NCI-H1694 treated with DMSO at 0.1 percent for 48 hours (cell line): ENCODE data around the gene ISYNA1.

ENCODE experiments used
- DNase-seq: peaks from one replicate; lab custom pipeline; 2025; lab: John Stamatoyannopoulos, UW

The ISYNA1 gene

GRCh38 chr19:18437491-18438330 lies at the start of gene ISYNA1:
Gene ISYNA1 (minus strand): TSS chr19:18438133. CDS start chr19:18437979, 154 bp downstream.
- no peak for DNase-seq

- DNase-seq, result no peak
These were observed 48.8 kb upstream of the ISYNA1 start for GRCh38 chr19:18486746-18487145.

DNA sequence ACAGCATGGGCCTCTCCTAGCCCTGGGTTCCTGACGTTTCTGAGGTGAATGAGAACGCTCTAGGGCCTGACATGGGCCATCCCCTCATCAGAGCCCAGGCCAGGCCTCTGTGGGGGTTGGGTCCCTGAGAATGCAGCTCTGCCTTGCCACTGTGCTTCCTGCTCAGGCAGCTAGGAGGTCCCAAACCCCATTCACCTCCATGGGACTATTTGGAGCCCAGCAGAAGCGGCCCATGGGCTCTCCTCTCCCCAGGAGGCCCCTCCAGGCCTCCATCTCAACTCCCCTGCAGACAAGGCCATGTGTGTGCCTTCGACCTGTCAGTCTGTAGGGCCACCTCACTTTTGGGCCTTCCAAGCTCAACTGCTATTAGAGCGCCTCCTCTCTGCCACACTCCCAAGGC lies 47.1 kb upstream of the ISYNA1 start:
- DNase-seq, result no peak

GRCh38 chr19:18483119-18483890 lies 45.4 kb upstream of the ISYNA1 start:
- peak; percentile 60 for DNase-seq

DNA sequence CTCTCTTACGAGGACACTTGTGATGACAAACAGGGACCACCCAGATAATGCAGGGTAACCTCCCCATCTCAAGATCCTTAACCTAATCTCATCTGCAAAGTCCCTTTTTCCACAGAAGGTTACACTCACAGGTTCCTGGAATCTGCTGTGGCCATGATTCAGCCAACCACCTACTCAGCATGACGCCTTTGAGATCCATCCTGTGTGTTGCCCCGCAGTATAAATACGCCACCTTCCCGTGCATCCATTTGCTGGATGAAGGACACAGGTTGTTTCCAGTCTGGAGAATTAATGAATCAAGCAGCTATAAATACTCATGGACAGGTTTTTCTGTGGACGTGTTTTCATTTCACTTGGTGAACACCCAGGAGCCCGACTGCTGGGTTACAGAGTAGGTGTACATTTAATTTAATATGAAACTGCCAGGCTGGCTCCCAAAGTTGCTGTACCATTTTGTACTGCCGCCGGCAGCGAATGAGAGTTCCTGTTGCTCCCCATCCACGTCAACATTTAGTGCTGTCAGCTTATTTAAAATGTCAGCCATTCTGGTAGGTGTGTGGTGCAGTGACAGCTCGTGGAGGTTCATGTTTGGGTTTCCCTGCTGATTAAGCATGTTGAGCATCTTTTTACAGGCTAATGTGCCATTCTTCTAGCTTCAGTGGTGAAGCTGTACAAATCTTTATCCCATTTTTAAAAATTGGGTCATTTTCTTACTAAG lies 43.7 kb upstream of the ISYNA1 start:
- no peak for DNase-seq

DNA sequence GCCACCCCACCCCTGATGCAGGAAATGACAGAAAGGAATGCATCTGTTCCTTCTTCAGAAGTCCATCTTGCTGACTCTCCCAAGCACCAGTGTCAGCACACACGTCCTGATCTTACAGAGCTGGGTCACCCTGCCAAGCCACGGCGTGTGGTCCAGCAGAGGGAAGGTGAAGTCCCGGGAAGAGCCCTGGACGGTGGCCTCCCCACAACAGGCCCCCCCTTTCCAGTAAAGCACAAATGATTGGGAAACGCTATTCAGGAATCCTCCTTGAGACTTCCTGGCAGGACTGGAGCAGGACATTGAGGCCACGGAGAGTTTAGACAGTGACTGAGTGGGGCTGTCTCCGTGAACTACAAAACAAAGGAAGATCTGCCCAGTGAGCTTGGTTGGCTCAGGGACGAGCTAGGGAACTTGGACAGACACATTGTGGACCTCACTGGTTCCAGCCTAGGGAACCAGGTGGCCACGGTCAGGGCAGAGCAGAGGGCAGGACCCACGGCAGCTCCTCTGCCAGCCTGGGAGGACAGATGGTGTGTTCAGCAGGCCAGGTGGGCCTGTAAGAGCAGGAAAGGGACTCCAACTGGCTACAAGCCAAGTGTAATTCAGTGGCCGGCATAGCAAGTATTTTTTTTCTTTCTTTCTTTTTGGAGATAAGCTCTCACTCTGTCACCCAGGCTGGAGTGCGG lies 42.2 kb upstream of the ISYNA1 start:
- peak; percentile 63 for DNase-seq

- DNase-seq, result peak; percentile 55
These were observed 40.8 kb upstream of the ISYNA1 start for GRCh38 chr19:18478545-18479311.

- DNase-seq, result peak; percentile 85
These were observed 40.0 kb upstream of the ISYNA1 start for GRCh38 chr19:18477974-18478373.

DNA sequence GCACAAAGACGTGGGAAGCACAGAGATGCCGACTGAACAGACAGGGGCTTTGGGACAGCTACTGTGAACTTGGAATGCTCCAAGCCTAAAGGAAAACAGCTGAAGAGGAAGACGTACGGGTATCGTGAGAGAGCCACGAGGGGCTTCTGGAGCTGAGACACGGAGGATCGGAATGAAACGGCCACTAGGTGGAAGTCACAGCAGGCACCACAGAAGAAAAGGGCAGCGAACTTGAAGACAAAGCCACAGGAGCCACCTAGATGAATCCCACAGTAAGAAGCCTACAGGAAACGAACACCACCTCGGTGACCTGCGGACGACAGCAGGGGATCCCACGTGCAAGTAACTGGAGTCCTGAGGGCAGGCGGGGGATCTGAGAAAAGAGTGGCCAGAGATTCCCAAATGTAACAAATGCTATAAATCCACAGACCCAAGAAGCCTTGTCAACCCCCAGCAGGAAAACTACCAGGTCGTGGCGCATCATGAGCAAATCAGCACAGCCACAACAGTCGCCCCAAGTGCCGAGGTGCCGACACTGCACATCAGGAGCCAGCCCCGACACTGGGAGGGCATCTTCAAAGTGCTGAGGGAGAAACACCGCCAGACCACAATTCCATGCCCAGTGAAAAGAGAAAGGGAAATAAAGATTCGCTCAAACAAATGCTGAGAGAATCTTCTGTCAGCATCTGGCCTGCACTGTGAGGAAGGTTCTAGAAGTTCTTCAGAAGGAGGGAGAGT lies 39.3 kb upstream of the ISYNA1 start:
- DNase-seq, result no peak

- no peak for DNase-seq
These were observed 38.6 kb upstream of the ISYNA1 start for GRCh38 chr19:18476507-18477041.

GRCh38 chr19:18475762-18476331 lies 37.9 kb upstream of the ISYNA1 start:
- no peak for DNase-seq

- DNase-seq, result no peak
These were observed 37.1 kb upstream of the ISYNA1 start for GRCh38 chr19:18475004-18475453.

DNA sequence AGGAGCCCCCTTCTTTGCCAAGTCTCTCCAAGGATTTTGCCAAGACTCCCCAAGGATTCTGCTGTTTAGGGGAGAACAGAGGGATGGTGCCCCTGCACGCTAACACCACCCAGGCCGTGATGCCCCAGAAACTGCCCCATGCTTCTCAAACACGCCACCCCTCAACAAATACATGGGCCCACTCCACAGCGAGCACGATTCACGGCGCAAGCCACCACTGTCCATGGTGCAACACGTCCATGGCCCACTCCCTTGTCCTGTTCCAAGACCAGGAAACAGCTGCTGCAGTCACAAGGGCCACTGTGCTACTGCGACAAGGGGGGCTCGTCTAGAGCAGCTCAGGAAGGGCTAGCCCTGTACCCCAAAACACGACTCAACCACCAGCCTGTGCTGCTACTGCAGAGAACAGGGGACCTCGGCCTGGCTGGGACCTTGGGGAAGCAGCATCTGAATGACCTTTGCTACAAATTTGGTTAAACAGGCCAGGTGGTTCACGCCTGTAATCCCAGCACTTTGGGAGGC lies 36.5 kb upstream of the ISYNA1 start:
- no peak for DNase-seq

DNA sequence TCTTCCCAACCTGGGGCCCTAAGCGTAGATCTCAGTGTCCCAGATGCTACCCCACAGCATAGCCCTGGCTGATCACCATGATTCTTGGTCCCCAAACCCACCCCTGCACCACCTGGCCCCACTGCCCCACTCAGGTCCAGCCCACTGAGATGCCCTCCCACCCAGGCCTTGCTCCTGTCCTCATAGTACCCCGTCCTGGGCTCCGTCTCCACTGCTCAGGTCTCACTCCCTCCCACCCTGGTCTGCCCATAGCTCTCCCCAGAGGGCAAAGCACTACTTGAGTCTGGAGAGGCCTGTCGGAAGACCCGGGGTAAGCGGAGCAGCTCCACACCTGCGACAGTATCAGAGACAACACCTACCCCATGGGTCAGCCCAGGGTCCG lies 35.8 kb upstream of the ISYNA1 start:
- DNase-seq, result no peak

DNA sequence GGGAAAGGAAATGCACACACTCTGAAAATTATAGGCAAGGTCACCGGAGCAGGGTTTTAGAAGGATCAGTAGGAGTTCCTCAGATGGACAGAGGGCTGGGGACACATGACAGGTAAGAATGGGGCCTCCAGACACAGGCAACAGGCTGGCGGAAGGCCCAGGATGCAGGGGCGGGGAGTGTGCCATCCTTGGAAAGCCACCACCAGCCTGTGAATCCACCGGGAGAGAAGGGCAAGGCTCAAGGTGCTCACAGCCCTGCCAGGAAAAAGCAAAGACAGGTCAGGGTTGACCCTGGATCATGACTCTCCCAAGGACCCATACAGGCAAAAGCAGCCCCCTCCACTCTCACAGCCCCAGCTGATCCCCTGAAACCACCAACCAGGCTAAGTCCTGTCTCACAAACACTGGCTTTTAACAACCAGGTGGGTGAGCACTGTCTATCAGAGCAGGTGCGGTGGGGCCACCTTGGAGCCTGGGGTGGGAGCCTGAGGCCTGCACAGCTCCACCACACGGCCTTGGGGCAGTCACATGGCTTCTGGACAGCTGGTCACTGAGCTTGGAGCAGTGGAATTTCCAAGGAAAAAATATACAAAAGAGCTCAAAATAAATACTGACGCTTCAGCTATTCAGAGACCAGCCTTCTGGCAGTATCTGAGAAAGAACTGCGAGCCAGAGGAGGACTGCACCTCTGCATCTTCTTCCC lies 35.2 kb upstream of the ISYNA1 start:
- no peak for DNase-seq

DNA sequence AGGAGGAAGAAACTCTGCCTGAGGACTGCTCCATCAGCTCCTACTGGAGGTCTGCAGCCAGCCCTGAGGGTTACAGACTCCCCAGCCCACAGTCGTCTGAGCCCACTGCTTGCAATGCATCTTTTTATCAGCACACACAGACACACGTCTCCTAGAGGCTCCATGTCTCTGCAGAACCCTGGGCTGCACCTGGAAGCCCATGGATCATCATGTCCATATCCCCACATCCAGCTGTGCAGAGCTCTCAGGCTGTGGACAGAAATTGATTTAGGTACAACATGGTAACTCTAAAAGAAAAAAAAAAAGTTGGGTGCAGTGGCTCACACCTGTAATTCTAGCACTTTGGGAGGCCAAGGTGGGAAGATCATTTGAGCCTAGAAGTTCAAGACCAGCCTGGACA lies 32.9 kb upstream of the ISYNA1 start:
- DNase-seq, result no peak

- DNase-seq, result peak; percentile 28
These were observed 31.3 kb upstream of the ISYNA1 start for GRCh38 chr19:18469069-18469846.

- DNase-seq, result no peak
These were observed 30.6 kb upstream of the ISYNA1 start for GRCh38 chr19:18468517-18468916.
